H1 (cell line): ENCODE measurements around the gene RHBDD1. TPM values are rescaled to one million over a fixed set of nuclear protein-coding genes. Genes with fewer than 3 reads are reported as not detected.

Experiments used
- CTCF ChIA-PET: fragments of 300-600 bp; sonication (Branson Sonifier 250); formaldehyde crosslinking; loops from one replicate; lab custom pipeline; 2021; ENCODE audit not compliant: partially characterized antibody; lab: Charles Lee
- POLR2A ChIA-PET: fragments of 300-600 bp; sonication (Branson Sonifier 250); formaldehyde crosslinking; loops from one replicate; lab custom pipeline; 2021; ENCODE audit warnings: inconsistent platforms; ENCODE audit not compliant: partially characterized antibody; lab: Charles Lee
- DNase-seq, 2 experiments: peaks; one replicate each; pipeline versions ENCODE4 v3.0.0 to v3.0.0-alpha.2; 2010 to 2022; ENCODE audit warnings: low spot score in 2 of 2, low read depth in 1 of 2, mixed read lengths in 1 of 2
- FAIRE-seq: peaks from 2 replicates; lab custom pipeline; 2011; peaks lifted over from hg19 to GRCh38; lab: Jason Lieb, UNC
- H2AFZ ChIP-seq: 2 replicates; pipeline ENCODE4 v1.8.1; 2012; ENCODE audit warnings: low read length, inconsistent platforms
- H2AK5ac ChIP-seq: 2 replicates; pipeline ENCODE4 v1.6.1; 2013; ENCODE audit warnings: low read depth, low read length
- H2BK120ac ChIP-seq: replicated peaks from 2 replicates; pipeline ENCODE3; 2013; ENCODE audit warnings: low read depth, low read length, inconsistent platforms
- H2BK12ac ChIP-seq: 2 replicates; pipeline ENCODE4 v1.6.1; 2013; ENCODE audit warnings: low read depth, low read length
- H2BK15ac ChIP-seq: 2 replicates; pipeline ENCODE4 v1.6.1; 2013; ENCODE audit warnings: low read length
- H2BK20ac ChIP-seq: 2 replicates; pipeline ENCODE4 v1.6.1; 2013; ENCODE audit warnings: low read length
- H2BK5ac ChIP-seq: 2 replicates; pipeline ENCODE4 v1.6.1; 2013; ENCODE audit warnings: low read depth, low read length
- H3K14ac ChIP-seq: 2 replicates; pipeline ENCODE4 v1.6.1; 2013; ENCODE audit warnings: inconsistent platforms; ENCODE audit not compliant: insufficient read length
- H3K18ac ChIP-seq: 2 replicates; pipeline ENCODE4 v1.6.1; 2013; ENCODE audit warnings: low read length; ENCODE audit errors: extremely low read depth
- H3K23ac ChIP-seq: 2 replicates; pipeline ENCODE4 v1.6.1; 2013; ENCODE audit warnings: inconsistent platforms; ENCODE audit not compliant: insufficient read length
- H3K23me2 ChIP-seq: 2 replicates; pipeline ENCODE4 v1.6.1; 2013; ENCODE audit warnings: low read depth, low read length
- H3K27ac ChIP-seq: 2 replicates; pipeline ENCODE4 v1.6.1; 2011; ENCODE audit warnings: low read depth, low read length, inconsistent platforms
- H3K27me3 ChIP-seq, 4 experiments: replicated peaks in 1 of 4; 1 replicate in 1 of 4; 2 replicates in 3 of 4; pipeline versions ENCODE4 v1.6.1 to v1.8.1; 2011 to 2013; ENCODE audit warnings: low read length in 3 of 4, mild to moderate bottlenecking in 3 of 4, inconsistent platforms in 2 of 4, mixed read lengths in 2 of 4, moderate library complexity in 1 of 4; ENCODE audit not compliant: control insufficient read depth in 3 of 4, insufficient read depth in 3 of 4; ENCODE audit errors: extremely low read depth in 1 of 4
- H3K36me3 ChIP-seq, 4 experiments: 2 replicates each; pipeline versions ENCODE4 v1.6.1 to v1.8.1; 2011 to 2013; ENCODE audit warnings: mild to moderate bottlenecking in 4 of 4, low read length in 3 of 4, moderate library complexity in 2 of 4, control low read depth in 1 of 4, inconsistent platforms in 1 of 4; ENCODE audit not compliant: insufficient read depth in 4 of 4, control insufficient read depth in 2 of 4
- H3K4ac ChIP-seq: replicated peaks from 2 replicates; pipeline ENCODE3; 2013; ENCODE audit warnings: low read length, low read depth, mixed read lengths, inconsistent platforms; ENCODE audit not compliant: insufficient read length
- H3K4me1 ChIP-seq, 4 experiments: replicated peaks in 1 of 4; 1 replicate in 1 of 4; 2 replicates in 3 of 4; pipeline versions ENCODE4 v1.6.1 to v1.8.1; 2011 to 2013; ENCODE audit warnings: low read length in 3 of 4, inconsistent platforms in 2 of 4, mixed read lengths in 1 of 4; ENCODE audit not compliant: insufficient read depth in 4 of 4, control insufficient read depth in 3 of 4
- H3K4me2 ChIP-seq, 2 experiments: 2 replicates each; pipeline versions ENCODE4 v1.6.1 to v1.8.1; 2011 to 2013; ENCODE audit warnings: low read depth in 2 of 2, low read length in 2 of 2, control low read depth in 1 of 2, inconsistent platforms in 1 of 2, mild to moderate bottlenecking in 1 of 2; ENCODE audit not compliant: insufficient read depth in 1 of 2
- H3K4me3 ChIP-seq, 4 experiments: fragments of 200-600, 300-600 bp in 1 of 4; sonication (generic), shearing (Covaris generic), sonication (Bioruptor Twin) in 1 of 4; 2 replicates each; pipeline versions ENCODE4 v1.5.1 to v1.8.1; 2011 to 2016; ENCODE audit warnings: low read length in 4 of 4, low read depth in 3 of 4, control low read depth in 2 of 4, inconsistent platforms in 2 of 4, mild to moderate bottlenecking in 2 of 4, mixed read lengths in 1 of 4, moderate library complexity in 1 of 4; ENCODE audit not compliant: insufficient read depth in 2 of 4; ENCODE audit errors: extremely low read depth in 1 of 4
- H3K56ac ChIP-seq: replicated peaks from 2 replicates; pipeline ENCODE3; 2013; ENCODE audit warnings: low read depth, mild to moderate bottlenecking, mixed read lengths, low read length, inconsistent platforms; ENCODE audit not compliant: insufficient read length
- H3K79me1 ChIP-seq: 2 replicates; pipeline ENCODE4 v1.6.1; 2013; ENCODE audit warnings: low read depth, low read length, control low read depth
- H3K79me2 ChIP-seq, 2 experiments: 2 replicates each; pipeline versions ENCODE4 v1.6.1 to v1.8.1; 2012 to 2013; ENCODE audit warnings: low read length in 2 of 2, mild to moderate bottlenecking in 2 of 2, inconsistent platforms in 1 of 2; ENCODE audit not compliant: insufficient read depth in 2 of 2, control insufficient read depth in 1 of 2
- H3K9ac ChIP-seq, 4 experiments: replicated peaks in 1 of 4; 1 replicate in 1 of 4; 2 replicates in 3 of 4; pipeline versions ENCODE4 v1.6.1 to v1.8.1; 2011 to 2013; ENCODE audit warnings: low read depth in 3 of 4, low read length in 3 of 4, control low read depth in 2 of 4, mild to moderate bottlenecking in 2 of 4, moderate library complexity in 2 of 4, inconsistent platforms in 1 of 4; ENCODE audit errors: extremely low read depth in 1 of 4
- H3K9me3 ChIP-seq, 2 experiments: 2 replicates each; pipeline versions ENCODE4 v1.6.1 to v1.8.1; 2012 to 2013; ENCODE audit warnings: mild to moderate bottlenecking in 2 of 2, moderate library complexity in 2 of 2, control low read depth in 1 of 2, inconsistent platforms in 1 of 2, low read depth in 1 of 2, low read length in 1 of 2, mixed read lengths in 1 of 2; ENCODE audit not compliant: insufficient read depth in 2 of 2
- H4K20me1 ChIP-seq, 2 experiments: replicated peaks in 1 of 2; 2 replicates each; pipeline versions ENCODE3 to v1.8.1; 2011 to 2013; ENCODE audit warnings: inconsistent platforms in 2 of 2, low read length in 2 of 2, mild to moderate bottlenecking in 1 of 2; ENCODE audit not compliant: insufficient read depth in 2 of 2, control insufficient read depth in 1 of 2
- H4K5ac ChIP-seq: 2 replicates; pipeline ENCODE4 v1.6.1; 2013; ENCODE audit warnings: low read length, low read depth, mixed read lengths, inconsistent platforms; ENCODE audit not compliant: insufficient read length
- H4K8ac ChIP-seq: 2 replicates; pipeline ENCODE4 v1.8.0; 2013; ENCODE audit warnings: mild to moderate bottlenecking, moderate library complexity, low read length, inconsistent platforms; ENCODE audit not compliant: insufficient read depth; ENCODE audit errors: extremely low read depth
- H4K91ac ChIP-seq: replicated peaks from 2 replicates; pipeline ENCODE3; 2013; ENCODE audit warnings: low read length, mixed read lengths, inconsistent platforms; ENCODE audit not compliant: insufficient read length
- CHD2 ChIP-seq: IDR thresholded peaks from 2 replicates; pipeline ENCODE4 v1.6.1; 2012; ENCODE audit warnings: low read length, improper control_type of control experiment
- TAF7 ChIP-seq: optimal IDR thresholded peaks from 2 replicates; pipeline ENCODE3; 2011; ENCODE audit warnings: low read depth, mild to moderate bottlenecking, inconsistent platforms, low read length, moderate library complexity, borderline replicate concordance
- WGBS, 2 experiments: shearing (Covaris generic) in 1 of 2; methylation state at CpG; one replicate each; pipeline versions ENCODE4 v1.1.6 to v1.1.7; 2013 to 2015; ENCODE audit warnings: low lambda C conversion rate in 2 of 2, mixed read lengths in 2 of 2, inconsistent platforms in 1 of 2, low coverage in 1 of 2, missing lambda C conversion rate in 1 of 2; ENCODE audit not compliant: insufficient replicate concordance in 2 of 2, insufficient coverage in 1 of 2, insufficient read length in 1 of 2; ENCODE audit errors: extremely low coverage in 1 of 2, missing lambda C conversion rate in 1 of 2; 5-methylcytosine and 5-hydroxymethylcytosine counted together
- polyA plus RNA-seq, 7 experiments: library from polyadenylated mRNA; depleted of rRNA in 3 of 7; stranded (reverse) in 5 of 7; unstranded in 2 of 7; fragments of >200 nt in 5 of 7; fragments of 200-250 nt in 2 of 7; gene quantifications; 1 replicate in 5 of 7; 2 replicates in 1 of 7; 4 replicates in 1 of 7; pipeline versions ENCODE4 v1.2.1 to v1.2.3, GENCODE V29; 2011 to 2013; ENCODE audit warnings: missing spikeins in 2 of 7, mixed read lengths in 2 of 7
- total RNA-seq: library from RNA; stranded (reverse); fragmentation: NEBNext Ultra II Directional; extraction: Animal tissue kit (Norgen Biotek cat#: 25700); gene quantifications from 2 replicates; pipeline ENCODE4 v1.2.1, GENCODE V29; 2021

RHBDD1 gene
- total and polyA plus RNA-seq, 2 of the 8 experiments (the other 6 are each of a cell fraction or from before 2014, with no cell fraction given), result 10.5 to 23.1 TPM

GRCh38 chr2:226898897-226899296 lies 63.0 kb downstream of the RHBDD1 start:
- POLR2A ChIA-PET, result no interaction called here

More at GRCh38 chr2:226898897-226899296, 63.0 kb downstream of the RHBDD1 start:
- Histone ChIP-seq H3K56ac (no peak overlapping the region), H2BK12ac (no peak overlapping the region), H3K36me3 (no peaks in the 10 kb centered on the region), H2BK5ac (no peak overlapping the region), H2AFZ (no peak overlapping the region), H3K23me2 (no peaks in the 10 kb centered on the region), H3K4me3 (no peak overlapping the region), H3K27me3 (no peaks in the 10 kb centered on the region), H3K4me2 (no peak overlapping the region), H3K79me2 (no peaks in the 10 kb centered on the region), H3K4me1 (no peaks in the 10 kb centered on the region), H4K91ac (no peak overlapping the region), H4K20me1 (no peaks in the 10 kb centered on the region), H2BK120ac (no peak overlapping the region), H3K18ac (no peak overlapping the region), H4K8ac (no peak overlapping the region), H3K4ac (no peak overlapping the region), H3K79me1 (no peaks in the 10 kb centered on the region), H3K9me3 (no peaks in the 10 kb centered on the region), H3K27ac (no peak overlapping the region), H3K14ac (no peak overlapping the region), H3K23ac (no peak overlapping the region), H4K5ac (no peak overlapping the region), H2BK20ac (no peak overlapping the region), H2BK15ac (no peak overlapping the region), H3K9ac (no peak overlapping the region), H2AK5ac (no peak overlapping the region)
- TF ChIP-seq TAF7, result no peak
- no peak for TF ChIP-seq CHD2
- DNase-seq (no peak), FAIRE-seq (no peak)
- CTCF ChIA-PET, result interaction anchor here (0.5 to 1.4 kb wide), 2 partner anchors 11 to 162 kb away, joined by 3 to 4 read pairs; no protein-coding TSS in a partner anchor
- 90% methylated on average over 3 of the region's 3 CpGs; no CpG with 5 or more reads in 1 of the 2 experiments for WGBS, 2 experiments
